Glutamatergic neuron (in vitro differentiated cells): ENCODE data around the gene MARS1. TPM values are rescaled to one million over a fixed set of nuclear protein-coding genes. Genes with fewer than 3 reads are reported as not detected.

Experiments used
- DNase-seq: peaks from one replicate; pipeline ENCODE4 v3.0.0; 2022
- H3K27ac Mint-ChIP-seq: one replicate; pipeline ENCODE4 v1.8.0; 2020; ENCODE audit warnings: mild to moderate bottlenecking, mixed read lengths, inconsistent platforms; ENCODE audit not compliant: unreplicated experiment
- H3K27me3 Mint-ChIP-seq: one replicate; pipeline ENCODE4 v1.8.0; 2020; ENCODE audit warnings: mild to moderate bottlenecking, moderate library complexity, mixed read lengths, inconsistent platforms; ENCODE audit not compliant: unreplicated experiment
- H3K36me3 Mint-ChIP-seq: one replicate; pipeline ENCODE4 v1.8.0; 2020; ENCODE audit warnings: mild to moderate bottlenecking, mixed read lengths, inconsistent platforms; ENCODE audit not compliant: unreplicated experiment
- H3K4me1 Mint-ChIP-seq: one replicate; pipeline ENCODE4 v1.8.0; 2020; ENCODE audit warnings: mild to moderate bottlenecking, low read depth, mixed read lengths, inconsistent platforms; ENCODE audit not compliant: unreplicated experiment
- H3K4me3 Mint-ChIP-seq: one replicate; pipeline ENCODE4 v1.8.0; 2020; ENCODE audit warnings: mild to moderate bottlenecking, mixed read lengths, inconsistent platforms; ENCODE audit not compliant: unreplicated experiment
- H3K9me3 Mint-ChIP-seq: one replicate; pipeline ENCODE4 v1.8.0; 2020; ENCODE audit warnings: mild to moderate bottlenecking, moderate library complexity, mixed read lengths, inconsistent platforms; ENCODE audit not compliant: unreplicated experiment
- CTCF ChIP-seq: fragments of 200-600 bp; sonication (generic); IDR thresholded peaks from one replicate; pipeline ENCODE4 v1.5.0; 2021; ENCODE audit not compliant: partially characterized antibody, unreplicated experiment
- total RNA-seq: library from RNA; stranded (reverse); fragmentation: NEBNext Ultra II Directional; extraction: Animal tissue kit (Norgen Biotek cat#: 25700); gene quantifications from one replicate; pipeline ENCODE4 v1.2.1, GENCODE V29; 2021; ENCODE audit not compliant: unreplicated experiment

The MARS1 gene
- total RNA-seq, 1 donor from 2014 or later: 870 TPM

GRCh38 chr12:57472391-57472790 lies 15.5 kb upstream of the MARS1 start:
- Mint-ChIP-seq H3K9me3 (peaks cover 3% of the 10 kb centered on the region), H3K36me3 (peaks cover 31% of the 10 kb centered on the region), H3K4me1 (no peaks in the 10 kb centered on the region), H3K27me3 (peaks cover 13% of the 10 kb centered on the region), H3K4me3 (no peak overlapping the region), H3K27ac (no peak overlapping the region)
- no peak for DNase-seq
- no peak for TF ChIP-seq CTCF

- Mint-ChIP-seq H3K36me3 (peaks cover 31% of the 10 kb centered on the region), H3K4me1 (no peaks in the 10 kb centered on the region), H3K27ac (no peak overlapping the region), H3K27me3 (peaks cover 13% of the 10 kb centered on the region), H3K9me3 (peaks cover 3% of the 10 kb centered on the region), H3K4me3 (no peak overlapping the region)
- no peak for TF ChIP-seq CTCF
- DNase-seq: no peak
Observed at GRCh38 chr12:57473392-57473791, 14.5 kb upstream of the MARS1 start.

- H3K27ac Mint-ChIP-seq: no peak overlapping the region
- peaks cover 3% of the 10 kb centered on the region for H3K4me1 Mint-ChIP-seq
- DNase-seq: no peak
- no peak for TF ChIP-seq CTCF
- peaks cover 3% of the 10 kb centered on the region for H3K9me3 Mint-ChIP-seq
- H3K36me3 Mint-ChIP-seq: peaks cover 31% of the 10 kb centered on the region
- H3K4me3 Mint-ChIP-seq: no peak overlapping the region
- H3K27me3 Mint-ChIP-seq: peaks cover 13% of the 10 kb centered on the region
Observed at GRCh38 chr12:57473886-57474285, 14.0 kb upstream of the MARS1 start.

- no peak overlapping the region for H3K27ac Mint-ChIP-seq
- peaks cover 13% of the 10 kb centered on the region for H3K27me3 Mint-ChIP-seq
- no peak for DNase-seq
- peaks cover 3% of the 10 kb centered on the region for H3K9me3 Mint-ChIP-seq
- peaks cover 31% of the 10 kb centered on the region for H3K36me3 Mint-ChIP-seq
- peaks cover 3% of the 10 kb centered on the region for H3K4me1 Mint-ChIP-seq
- TF ChIP-seq CTCF: no peak
- no peak overlapping the region for H3K4me3 Mint-ChIP-seq
Observed at GRCh38 chr12:57474430-57474829, 13.4 kb upstream of the MARS1 start.

GRCh38 chr12:57474862-57475261 lies 13.0 kb upstream of the MARS1 start:
- Mint-ChIP-seq H3K27ac (no peak overlapping the region), H3K4me3 (no peak overlapping the region), H3K36me3 (peaks cover 31% of the 10 kb centered on the region), H3K9me3 (peaks cover 3% of the 10 kb centered on the region), H3K4me1 (peaks cover 3% of the 10 kb centered on the region), H3K27me3 (peaks cover 13% of the 10 kb centered on the region)
- DNase-seq: no peak
- no peak for TF ChIP-seq CTCF
